Osteoblast (primary cell): ENCODE measurements around the gene ZNF775. TPM values are rescaled to one million over a fixed set of nuclear protein-coding genes. Genes with fewer than 3 reads are reported as not detected.

Source experiments
- DNase-seq: peaks from one replicate; pipeline ENCODE4 v3.0.0; 2011; ENCODE audit warnings: low spot score, mixed read lengths; ENCODE audit not compliant: insufficient read length; ENCODE audit errors: missing footprints
- H2AFZ ChIP-seq: 2 replicates; pipeline ENCODE4 v1.6.0; 2011; ENCODE audit warnings: mild to moderate bottlenecking, low read length
- H3K27ac ChIP-seq: 2 replicates; pipeline ENCODE4 v1.5.1; 2011; ENCODE audit warnings: mild to moderate bottlenecking, low read depth, low read length, moderate library complexity
- H3K27me3 ChIP-seq: 2 replicates; pipeline ENCODE4 v1.6.0; 2012; ENCODE audit warnings: mild to moderate bottlenecking, control low read depth, inconsistent platforms, low read length, moderate library complexity; ENCODE audit not compliant: insufficient read depth
- H3K36me3 ChIP-seq: 2 replicates; pipeline ENCODE4 v1.5.1; 2011; ENCODE audit warnings: mild to moderate bottlenecking, low read length, control low read depth, moderate library complexity; ENCODE audit not compliant: insufficient read depth
- H3K4me1 ChIP-seq: 2 replicates; pipeline ENCODE4 v1.5.1; 2011; ENCODE audit warnings: mild to moderate bottlenecking, low read length, control low read depth, moderate library complexity; ENCODE audit not compliant: insufficient read depth
- H3K4me2 ChIP-seq: 2 replicates; pipeline ENCODE4 v1.6.0; 2011; ENCODE audit warnings: mild to moderate bottlenecking, low read length; ENCODE audit not compliant: insufficient read depth
- H3K4me3 ChIP-seq: fragments of 200-600 bp; sonication (generic); 3 replicates; pipeline ENCODE4 v1.5.1; 2012; ENCODE audit warnings: mild to moderate bottlenecking, low read length, inconsistent platforms; ENCODE audit not compliant: insufficient read depth
- H3K79me2 ChIP-seq: 2 replicates; pipeline ENCODE4 v1.6.0; 2012; ENCODE audit warnings: mild to moderate bottlenecking, low read length, control low read depth, inconsistent platforms; ENCODE audit not compliant: insufficient read depth
- H3K9me3 ChIP-seq: 2 replicates; pipeline ENCODE4 v1.5.1; 2011; ENCODE audit warnings: low read depth, low read length, control low read depth
- H4K20me1 ChIP-seq: 2 replicates; pipeline ENCODE4 v1.6.0; 2012; ENCODE audit warnings: mild to moderate bottlenecking, low read length, control low read depth; ENCODE audit not compliant: insufficient read depth
- total RNA-seq: library from RNA; depleted of rRNA; stranded (reverse); fragments of >200 nt; gene quantifications from 2 replicates; pipeline ENCODE4 v1.2.3, GENCODE V29; 2012
- TF ChIP-seq, protein P1 (sequence below): IDR thresholded peaks from 2 replicates; pipeline ENCODE4 v1.5.1; 2011; ENCODE audit warnings: mild to moderate bottlenecking, low read depth, low read length, moderate library complexity; ENCODE audit errors: extremely low read depth

The ZNF775 gene
- total RNA-seq, 1 donor = 6.2 TPM

DNA sequence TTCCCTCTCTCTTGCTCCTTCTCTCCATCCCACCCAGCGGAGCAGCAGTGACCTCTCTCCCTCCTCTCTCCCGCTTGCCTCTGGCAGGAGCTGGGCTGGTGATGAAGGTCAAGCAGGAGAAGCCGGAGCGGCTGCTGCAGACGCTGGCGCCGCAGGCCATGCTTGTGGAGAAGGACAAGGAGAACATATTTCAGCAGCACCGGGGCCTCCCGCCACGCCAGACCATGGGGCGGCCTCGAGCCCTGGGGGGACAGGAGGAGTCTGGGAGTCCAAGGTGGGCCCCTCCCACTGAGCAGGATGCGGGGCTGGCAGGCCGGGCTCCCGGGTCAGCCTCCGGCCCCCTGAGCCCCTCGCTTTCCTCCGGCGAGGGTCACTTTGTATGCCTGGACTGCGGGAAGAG is 17.3 kb downstream of the ZNF775 start:
- Histone ChIP-seq H3K4me2 (no peak overlapping the region), H3K4me3 (no peak overlapping the region), H4K20me1 (no peaks in the 10 kb centered on the region), H3K79me2 (no peaks in the 10 kb centered on the region), H3K27me3 (no peaks in the 10 kb centered on the region), H3K27ac (no peak overlapping the region), H3K4me1 (peaks cover 13% of the 10 kb centered on the region), H3K36me3 (no peaks in the 10 kb centered on the region), H3K9me3 (no peaks in the 10 kb centered on the region), H2AFZ (no peak overlapping the region)
- TF ChIP-seq, protein P1, sequence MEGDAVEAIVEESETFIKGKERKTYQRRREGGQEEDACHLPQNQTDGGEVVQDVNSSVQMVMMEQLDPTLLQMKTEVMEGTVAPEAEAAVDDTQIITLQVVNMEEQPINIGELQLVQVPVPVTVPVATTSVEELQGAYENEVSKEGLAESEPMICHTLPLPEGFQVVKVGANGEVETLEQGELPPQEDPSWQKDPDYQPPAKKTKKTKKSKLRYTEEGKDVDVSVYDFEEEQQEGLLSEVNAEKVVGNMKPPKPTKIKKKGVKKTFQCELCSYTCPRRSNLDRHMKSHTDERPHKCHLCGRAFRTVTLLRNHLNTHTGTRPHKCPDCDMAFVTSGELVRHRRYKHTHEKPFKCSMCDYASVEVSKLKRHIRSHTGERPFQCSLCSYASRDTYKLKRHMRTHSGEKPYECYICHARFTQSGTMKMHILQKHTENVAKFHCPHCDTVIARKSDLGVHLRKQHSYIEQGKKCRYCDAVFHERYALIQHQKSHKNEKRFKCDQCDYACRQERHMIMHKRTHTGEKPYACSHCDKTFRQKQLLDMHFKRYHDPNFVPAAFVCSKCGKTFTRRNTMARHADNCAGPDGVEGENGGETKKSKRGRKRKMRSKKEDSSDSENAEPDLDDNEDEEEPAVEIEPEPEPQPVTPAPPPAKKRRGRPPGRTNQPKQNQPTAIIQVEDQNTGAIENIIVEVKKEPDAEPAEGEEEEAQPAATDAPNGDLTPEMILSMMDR = no peak
- peak; percentile 34 for DNase-seq

DNA sequence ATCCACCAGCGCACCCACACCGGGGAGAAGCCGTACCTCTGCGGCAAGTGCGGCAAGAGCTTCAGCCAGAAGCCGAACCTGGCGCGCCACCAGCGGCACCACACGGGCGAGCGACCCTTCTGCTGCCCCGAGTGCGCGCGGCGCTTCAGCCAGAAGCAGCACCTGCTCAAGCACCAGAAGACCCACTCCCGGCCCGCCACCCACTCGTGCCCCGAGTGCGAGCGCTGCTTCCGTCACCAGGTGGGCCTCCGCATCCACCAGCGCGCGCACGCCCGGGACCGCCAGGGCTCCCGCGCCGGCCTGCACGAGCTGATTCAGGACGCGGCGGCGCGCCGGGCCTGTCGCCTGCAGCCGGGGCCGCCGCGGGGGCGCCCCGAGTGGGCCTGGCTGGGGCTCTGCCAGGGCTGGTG is 17.7 kb downstream of the ZNF775 start:
- DNase-seq = peak; percentile 42
- H3K79me2 ChIP-seq = no peaks in the 10 kb centered on the region
- no peaks in the 10 kb centered on the region for H3K9me3 ChIP-seq
- no peaks in the 10 kb centered on the region for H3K27me3 ChIP-seq
- no peak overlapping the region for H2AFZ ChIP-seq
- H3K4me1 ChIP-seq = peaks cover 13% of the 10 kb centered on the region
- TF ChIP-seq, protein P1 = no peak
- no peak overlapping the region for H3K4me3 ChIP-seq
- no peak overlapping the region for H3K27ac ChIP-seq
- no peaks in the 10 kb centered on the region for H4K20me1 ChIP-seq
- H3K36me3 ChIP-seq = no peaks in the 10 kb centered on the region
- H3K4me2 ChIP-seq = no peak overlapping the region

DNA sequence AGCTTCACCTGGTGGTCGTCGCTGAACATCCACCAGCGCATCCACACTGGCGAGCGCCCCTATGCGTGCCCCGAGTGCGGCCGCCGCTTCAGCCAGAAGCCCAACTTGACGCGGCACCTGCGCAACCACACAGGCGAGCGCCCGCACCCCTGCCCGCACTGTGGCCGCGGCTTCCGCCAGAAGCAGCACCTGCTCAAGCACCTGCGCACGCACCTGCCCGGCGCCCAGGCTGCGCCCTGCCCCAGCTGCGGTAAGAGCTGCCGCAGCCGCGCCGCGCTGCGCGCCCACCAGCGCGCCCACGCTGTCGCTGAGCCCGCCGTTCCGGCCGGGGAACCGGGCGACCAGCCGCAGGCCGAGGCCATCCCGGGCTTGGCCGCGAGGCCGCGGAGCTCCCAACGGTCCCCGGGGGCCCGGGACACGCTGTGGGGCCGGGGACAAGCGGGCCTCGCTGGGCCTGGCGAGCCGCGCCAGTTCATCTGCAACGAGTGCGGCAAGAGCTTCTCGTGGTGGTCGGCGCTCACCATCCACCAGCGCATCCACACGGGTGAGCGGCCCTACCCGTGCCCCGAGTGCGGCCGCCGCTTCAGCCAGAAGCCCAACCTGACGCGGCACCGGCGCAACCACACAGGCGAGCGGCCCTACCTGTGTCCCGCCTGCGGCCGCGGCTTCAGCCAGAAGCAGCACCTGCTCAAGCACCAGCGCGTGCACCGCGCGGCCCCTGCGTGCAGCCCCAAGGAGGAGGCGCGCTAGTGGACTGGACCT is 18.4 kb downstream of the ZNF775 start:
- Histone ChIP-seq H3K4me1 (peaks cover 13% of the 10 kb centered on the region), H3K36me3 (no peaks in the 10 kb centered on the region), H2AFZ (no peak overlapping the region), H4K20me1 (no peaks in the 10 kb centered on the region), H3K4me3 (no peak overlapping the region), H3K4me2 (no peak overlapping the region), H3K27me3 (no peaks in the 10 kb centered on the region), H3K9me3 (no peaks in the 10 kb centered on the region), H3K27ac (no peak overlapping the region), H3K79me2 (no peaks in the 10 kb centered on the region)
- TF ChIP-seq, protein P1 = no peak
- DNase-seq = peak; percentile 9

DNA sequence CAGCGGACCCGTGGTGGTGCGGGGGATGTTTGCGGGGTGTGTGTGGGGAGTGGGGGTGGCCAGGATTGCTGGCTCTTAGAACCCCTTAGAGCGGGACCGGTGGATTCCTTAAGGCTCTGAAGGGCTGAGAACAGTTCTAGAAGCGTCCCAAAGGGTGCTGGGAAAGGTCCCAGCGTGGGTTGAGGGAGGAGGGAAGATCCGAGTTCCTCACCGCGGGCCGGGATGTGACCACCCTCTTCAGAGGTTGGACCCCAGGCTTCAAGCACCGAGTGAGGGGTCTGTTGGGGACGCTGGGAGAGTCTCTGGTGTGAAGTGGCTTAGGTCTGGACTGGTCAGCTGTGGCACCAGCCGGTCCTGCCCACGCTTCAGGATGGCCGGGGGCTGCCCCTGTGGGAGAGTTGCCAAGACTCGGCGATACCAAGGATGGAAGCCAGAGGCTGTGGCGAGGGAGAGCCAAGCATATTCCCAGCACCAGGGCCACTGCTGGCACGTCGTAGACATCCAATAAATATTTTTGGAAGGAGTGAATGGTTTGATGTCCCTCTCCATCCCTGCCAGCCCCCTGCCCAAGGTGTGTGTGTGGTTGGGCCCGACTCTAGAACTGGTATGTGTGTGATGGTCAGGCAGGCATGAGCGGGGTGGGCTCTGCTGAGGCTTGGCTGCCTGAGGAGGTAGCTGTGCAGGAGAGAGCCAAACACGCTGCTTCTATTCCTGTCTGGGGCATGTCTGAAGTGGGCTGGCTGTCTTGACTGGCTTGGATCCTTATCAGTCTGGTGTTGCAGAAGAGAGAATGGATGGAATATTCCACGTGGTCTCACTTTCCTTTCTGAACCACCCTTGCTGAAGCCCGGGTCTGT is 19.2 kb downstream of the ZNF775 start:
- no peak overlapping the region for H3K4me2 ChIP-seq
- peaks cover 13% of the 10 kb centered on the region for H3K4me1 ChIP-seq
- H3K9me3 ChIP-seq = no peaks in the 10 kb centered on the region
- H3K27ac ChIP-seq = no peak overlapping the region
- no peak overlapping the region for H3K4me3 ChIP-seq
- peak; percentile 76 for DNase-seq
- no peaks in the 10 kb centered on the region for H3K36me3 ChIP-seq
- H2AFZ ChIP-seq = no peak overlapping the region
- no peaks in the 10 kb centered on the region for H3K27me3 ChIP-seq
- no peaks in the 10 kb centered on the region for H4K20me1 ChIP-seq
- H3K79me2 ChIP-seq = no peaks in the 10 kb centered on the region
- TF ChIP-seq, protein P1 = no peak
